ENCODE measurements around the gene FAT3.

- TF ChIP-seq GABPA (IDR thresholded peaks at IDR 0.05 in 1 of 2, conservative IDR thresholded peaks at IDR 0.05 in 1 of 2): no peak
- TF ChIP-seq CTCF (IDR thresholded peaks at IDR 0.05; ENCODE audit: low read depth, low read length, missing input control): no peak
- no peak for TF ChIP-seq EGR1 (IDR thresholded peaks at IDR 0.05; ENCODE audit: low read depth in 2 of 2)
- TF ChIP-seq MAX (IDR thresholded peaks at IDR 0.05): no peak
- no peak for TF ChIP-seq SP1 (IDR thresholded peaks at IDR 0.05)
- no peak for TF ChIP-seq JUND (IDR thresholded peaks at IDR 0.05)
- TF ChIP-seq YY1 (IDR thresholded peaks at IDR 0.05): no peak
Measured at GRCh38 chr11:92245700-92246271, 21.2 kb downstream of the FAT3 start.
